SK-N-SH treated with all-trans-retinoic acid at 6 μM for 48 hours (cell line): Measurements from ENCODE around the gene DHX58.

Experiments
- ARNTL ChIP-seq: fragments of 450-650 bp; formaldehyde crosslinking; IDR thresholded peaks from 2 replicates; pipeline ENCODE4 v1.5.0; 2020; ENCODE audit warnings: low read depth, mild to moderate bottlenecking, moderate library complexity, borderline replicate concordance
- CSDC2 ChIP-seq: fragments of 250-450 bp; sonication (Bioruptor Pico); IDR thresholded peaks from 2 replicates; pipeline ENCODE4 v1.5.0; 2020; ENCODE audit warnings: mild to moderate bottlenecking, moderate library complexity
- ESRRG ChIP-seq: fragments of 250-450 bp; sonication (Bioruptor Pico); IDR thresholded peaks from 2 replicates; pipeline ENCODE4 v1.6.1; 2021; ENCODE audit warnings: mild to moderate bottlenecking
- OSR1 ChIP-seq: fragments of 250-450 bp; sonication (Bioruptor Pico); IDR thresholded peaks from 2 replicates; pipeline ENCODE4 v1.8.0; 2022; ENCODE audit warnings: moderate library complexity, mild to moderate bottlenecking, inconsistent platforms
- PATZ1 ChIP-seq: fragments of 250-450 bp; sonication (Bioruptor Pico); IDR thresholded peaks from 2 replicates; pipeline ENCODE4 v1.8.0; 2020; ENCODE audit warnings: mild to moderate bottlenecking, moderate library complexity, borderline replicate concordance
- RARB ChIP-seq: fragments of 250-450 bp; sonication (Bioruptor Pico); IDR thresholded peaks from 2 replicates; pipeline ENCODE4 v1.8.0; 2021; ENCODE audit warnings: mild to moderate bottlenecking, moderate library complexity
- ZC3H10 ChIP-seq: fragments of 250-450 bp; sonication (Bioruptor Pico); IDR thresholded peaks from 2 replicates; pipeline ENCODE4 v1.5.1; 2021; ENCODE audit warnings: mild to moderate bottlenecking, moderate library complexity
- ZNF8 ChIP-seq: fragments of 450-650 bp; formaldehyde crosslinking; IDR thresholded peaks from 2 replicates; pipeline ENCODE4 v1.5.0; 2020; ENCODE audit warnings: mild to moderate bottlenecking, moderate library complexity

DNA sequence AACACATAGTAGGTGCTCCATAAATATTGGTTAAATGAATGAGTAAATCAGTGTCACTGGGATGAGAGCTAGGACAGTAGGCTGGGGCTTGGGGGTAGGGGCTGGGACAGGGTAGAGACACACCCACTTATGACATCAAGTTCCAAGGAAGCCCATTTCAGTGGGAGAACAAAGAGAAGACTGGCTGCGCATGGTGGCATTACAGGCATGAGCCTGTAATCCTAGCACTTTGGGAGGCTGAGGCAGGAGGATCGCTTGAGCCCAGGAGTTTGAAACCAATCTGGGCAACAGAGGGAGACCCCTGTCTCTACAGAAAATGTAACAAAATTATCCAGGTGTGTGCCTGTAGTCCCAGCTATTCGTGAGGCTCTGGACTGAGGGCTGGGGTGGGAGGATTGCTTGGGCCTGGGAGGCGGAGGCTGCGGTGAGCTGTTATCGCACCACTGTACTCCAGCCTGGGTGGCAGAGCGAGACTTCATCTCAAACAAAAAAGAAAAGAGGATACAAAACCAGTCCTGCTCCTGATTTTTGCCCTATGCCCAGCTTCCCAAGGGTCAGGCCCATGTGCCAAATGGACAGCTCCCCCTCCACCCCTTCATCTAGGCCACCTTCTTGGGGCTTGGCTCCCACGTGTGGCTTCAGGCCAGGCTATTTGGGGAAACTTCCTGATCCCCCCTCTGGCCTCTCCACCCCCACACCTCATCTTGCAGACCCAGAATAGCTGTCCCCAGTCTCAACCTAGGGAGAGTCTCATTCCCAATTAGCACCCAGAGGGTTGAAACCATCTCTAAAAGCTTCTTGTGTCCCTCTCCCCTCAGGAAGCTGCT is 21.3 kb downstream of the DHX58 start:
- TF ChIP-seq RARB, result no peak
- no peak for TF ChIP-seq ESRRG (CRISPR knock-in tag)
- no peak for TF ChIP-seq ARNTL (CRISPR knock-in tag)
- TF ChIP-seq ZNF8, result no peak
- no peak for TF ChIP-seq OSR1 (CRISPR knock-in tag)
- TF ChIP-seq ZC3H10 (CRISPR knock-in tag), result no peak
- no peak for TF ChIP-seq CSDC2 (CRISPR knock-in tag)
- TF ChIP-seq PATZ1 (CRISPR knock-in tag), result no peak
